A673 (cell line): Measurements from ENCODE around the gene APOC4. TPM values are rescaled to one million over a fixed set of nuclear protein-coding genes. Genes with fewer than 3 reads are reported as not detected.

Experiments used
- BruUV-seq: library from RNA; stranded (reverse); fragments of 400-500 nt; replicated peaks from 2 replicates; lab custom pipeline; 2021; lab: Mats Ljungman, UMichigan
- CTCF ChIA-PET: fragments of 300-600 bp; sonication (Branson Sonifier 250); formaldehyde crosslinking; loops from one replicate; lab custom pipeline; 2022; ENCODE audit warnings: antibody characterized with exemption; lab: Charles Lee
- POLR2A ChIA-PET: fragments of 300-600 bp; sonication (Branson Sonifier 250); formaldehyde crosslinking; loops from one replicate; lab custom pipeline; 2022; ENCODE audit warnings: antibody characterized with exemption; ENCODE audit not compliant: low non-redundant PET; lab: Charles Lee
- DNase-seq: peaks from one replicate; pipeline ENCODE4 v3.0.0-alpha.2; 2015; ENCODE audit warnings: low spot score
- H3K27ac ChIP-seq: fragments of 200-600 bp; sonication (generic); 2 replicates; pipeline ENCODE4 v1.5.1; 2016; ENCODE audit warnings: mixed run types, low read depth, mild to moderate bottlenecking, mixed read lengths, antibody characterized with exemption, low read length; ENCODE audit not compliant: poor library complexity, severe bottlenecking
- H3K27me3 ChIP-seq: fragments of 200-600 bp; sonication (generic); replicated peaks from 2 replicates; pipeline ENCODE4 v1.6.1; 2017; ENCODE audit warnings: mixed run types, low read depth, mild to moderate bottlenecking, mixed read lengths, antibody characterized with exemption, low read length; ENCODE audit not compliant: insufficient read depth, poor library complexity
- H3K36me3 ChIP-seq: fragments of 200-600 bp; sonication (generic); 2 replicates; pipeline ENCODE4 v1.6.1; 2016; ENCODE audit warnings: mixed run types, mild to moderate bottlenecking, mixed read lengths, antibody characterized with exemption, low read length; ENCODE audit not compliant: insufficient read depth, poor library complexity, severe bottlenecking
- H3K4me1 ChIP-seq: fragments of 200-600 bp; sonication (generic); 2 replicates; pipeline ENCODE4 v1.6.1; 2017; ENCODE audit warnings: mixed run types, mild to moderate bottlenecking, mixed read lengths, antibody characterized with exemption, low read length; ENCODE audit not compliant: insufficient read depth, poor library complexity, severe bottlenecking
- H3K4me3 ChIP-seq: fragments of 200-600 bp; sonication (generic); 2 replicates; pipeline ENCODE4 v1.5.1; 2016; ENCODE audit warnings: low read depth, mixed run types, mild to moderate bottlenecking, mixed read lengths, low read length; ENCODE audit not compliant: poor library complexity, severe bottlenecking
- H3K9me3 ChIP-seq: fragments of 200-600 bp; sonication (generic); 2 replicates; pipeline ENCODE4 v1.6.1; 2016; ENCODE audit warnings: mixed run types, low read depth, mild to moderate bottlenecking, mixed read lengths, antibody characterized with exemption, low read length; ENCODE audit not compliant: poor library complexity, severe bottlenecking
- CTCF ChIP-seq: fragments of 300-800, 200-600 bp; sonication (generic); conservative IDR thresholded peaks from 2 replicates; pipeline ENCODE4 v1.5.1; 2017; ENCODE audit warnings: low read depth, mild to moderate bottlenecking, antibody characterized with exemption, low read length, moderate library complexity, mixed read lengths
- EZH2 ChIP-seq: fragments of 200-600 bp; sonication (generic); IDR thresholded peaks from 2 replicates; pipeline ENCODE4 v1.6.1; 2017; ENCODE audit warnings: borderline replicate concordance, low read depth, mild to moderate bottlenecking, mixed read lengths, antibody characterized with exemption, low read length; ENCODE audit not compliant: poor library complexity, severe bottlenecking
- intact Hi-C: fragments of 100-400 bp; cut with micrococcal nuclease; formaldehyde crosslinking; loops from one replicate; pipeline ENCODE4 v1.10.0; 2022; ENCODE audit not compliant: unreplicated experiment
- total RNA-seq: library from RNA; stranded (reverse); gene quantifications from 2 replicates; pipeline ENCODE4 v1.2.3, GENCODE V29; 2021

The APOC4 gene
- total RNA-seq, 1 experiment from 2014 or later, result not detected

- Histone ChIP-seq H3K27me3 (no peaks in the 10 kb centered on the region), H3K4me1 (peaks cover 15% of the 10 kb centered on the region), H3K27ac (no peak overlapping the region), H3K36me3 (peaks cover 5% of the 10 kb centered on the region), H3K4me3 (no peak overlapping the region), H3K9me3 (no peaks in the 10 kb centered on the region)
- TF ChIP-seq EZH2 (no peak), CTCF (no peak)
- intact Hi-C loops, result loop anchor here (10.0 kb wide), 1 partner anchor 273 kb away; no protein-coding TSS in a partner anchor
- ChIA-PET POLR2A (interaction anchor here (0.6 kb wide), 1 partner anchor 308 kb away, joined by 3 read pairs; no protein-coding TSS in a partner anchor), CTCF (interaction anchor here (0.5 kb wide), 1 partner anchor 370 kb away, joined by 3 read pairs; no protein-coding TSS in a partner anchor)
- BruUV-seq, result no TSS peak
- DNase-seq, result no peak
Measured at GRCh38 chr19:44957526-44957925, 15.5 kb downstream of the APOC4 start.

GRCh38 chr19:44958090-44958489 lies 16.1 kb downstream of the APOC4 start:
- no peaks in the 10 kb centered on the region for H3K9me3 ChIP-seq
- H3K4me1 ChIP-seq, result peaks cover 15% of the 10 kb centered on the region
- no TSS peak for BruUV-seq
- H3K36me3 ChIP-seq, result peaks cover 6% of the 10 kb centered on the region
- no peaks in the 10 kb centered on the region for H3K27me3 ChIP-seq
- ChIA-PET CTCF (no interaction called here), POLR2A (no interaction called here)
- no peak overlapping the region for H3K4me3 ChIP-seq
- no peak for TF ChIP-seq EZH2
- TF ChIP-seq CTCF, result no peak
- intact Hi-C loops, result loop anchor here (10.0 kb wide), 1 partner anchor 273 kb away; no protein-coding TSS in a partner anchor
- DNase-seq, result no peak
- no peak overlapping the region for H3K27ac ChIP-seq

- TF ChIP-seq CTCF, result no peak
- TF ChIP-seq EZH2, result no peak
- H3K36me3 ChIP-seq, result peaks cover 6% of the 10 kb centered on the region
- no peaks in the 10 kb centered on the region for H3K27me3 ChIP-seq
- no peak overlapping the region for H3K27ac ChIP-seq
- no peak overlapping the region for H3K4me3 ChIP-seq
- no peak for DNase-seq
- no TSS peak for BruUV-seq
- H3K4me1 ChIP-seq, result peaks cover 9% of the 10 kb centered on the region
- no peaks in the 10 kb centered on the region for H3K9me3 ChIP-seq
- ChIA-PET CTCF (no interaction called here), POLR2A (no interaction called here)
- intact Hi-C loops, result loop anchor here (10.0 kb wide), 1 partner anchor 275 kb away; no protein-coding TSS in a partner anchor
Measured at GRCh38 chr19:44959691-44960090, 17.7 kb downstream of the APOC4 start.
